Endothelial cell (in vitro differentiated cells): ENCODE results near the gene RORB. TPM values are rescaled to one million over a fixed set of nuclear protein-coding genes. Genes with fewer than 3 reads are reported as not detected.
A peak's percentile ranks its signal among the peaks of the same experiment; 100 is the strongest.

Experiments
- DNase-seq: peaks from one replicate; pipeline ENCODE4 v3.0.0; 2021; ENCODE audit warnings: low spot score
- H3K27ac Mint-ChIP-seq: one replicate; pipeline ENCODE4 v1.8.0; 2021; ENCODE audit warnings: mixed read lengths, inconsistent platforms; ENCODE audit not compliant: unreplicated experiment
- H3K27me3 Mint-ChIP-seq: one replicate; pipeline ENCODE4 v1.8.0; 2021; ENCODE audit warnings: mild to moderate bottlenecking, moderate library complexity, mixed read lengths, inconsistent platforms; ENCODE audit not compliant: unreplicated experiment
- H3K36me3 Mint-ChIP-seq: one replicate; pipeline ENCODE4 v1.8.0; 2021; ENCODE audit warnings: mild to moderate bottlenecking, low read depth, mixed read lengths, inconsistent platforms; ENCODE audit not compliant: unreplicated experiment
- H3K4me1 Mint-ChIP-seq: one replicate; pipeline ENCODE4 v1.8.0; 2021; ENCODE audit warnings: mild to moderate bottlenecking, mixed read lengths, inconsistent platforms; ENCODE audit not compliant: unreplicated experiment
- H3K4me3 Mint-ChIP-seq: one replicate; pipeline ENCODE4 v1.8.0; 2021; ENCODE audit warnings: mild to moderate bottlenecking, mixed read lengths, inconsistent platforms; ENCODE audit not compliant: unreplicated experiment
- H3K9me3 Mint-ChIP-seq: one replicate; pipeline ENCODE4 v1.8.0; 2021; ENCODE audit warnings: mixed read lengths, inconsistent platforms; ENCODE audit not compliant: unreplicated experiment
- long read RNA-seq: library from polyadenylated mRNA; unstranded; transcript quantifications from one replicate; pipeline ENCODE4 v2.0.0, GENCODE V29; 2020; ENCODE audit not compliant: unreplicated experiment
- total RNA-seq: library from RNA; stranded (reverse); fragmentation: NEBNext Ultra II Directional; extraction: Animal tissue kit (Norgen Biotek cat#: 25700); gene quantifications from one replicate; pipeline ENCODE4 v1.2.1, GENCODE V29; 2021; ENCODE audit not compliant: unreplicated experiment
- TF ChIP-seq, protein P1 (sequence below): fragments of 200-600 bp; sonication (generic); IDR thresholded peaks from one replicate; pipeline ENCODE4 v1.5.0; 2021; ENCODE audit warnings: antibody characterized with exemption; ENCODE audit not compliant: unreplicated experiment

RORB gene
- 0.51 TPM for total RNA-seq
- long read RNA-seq = 0 reads

DNA sequence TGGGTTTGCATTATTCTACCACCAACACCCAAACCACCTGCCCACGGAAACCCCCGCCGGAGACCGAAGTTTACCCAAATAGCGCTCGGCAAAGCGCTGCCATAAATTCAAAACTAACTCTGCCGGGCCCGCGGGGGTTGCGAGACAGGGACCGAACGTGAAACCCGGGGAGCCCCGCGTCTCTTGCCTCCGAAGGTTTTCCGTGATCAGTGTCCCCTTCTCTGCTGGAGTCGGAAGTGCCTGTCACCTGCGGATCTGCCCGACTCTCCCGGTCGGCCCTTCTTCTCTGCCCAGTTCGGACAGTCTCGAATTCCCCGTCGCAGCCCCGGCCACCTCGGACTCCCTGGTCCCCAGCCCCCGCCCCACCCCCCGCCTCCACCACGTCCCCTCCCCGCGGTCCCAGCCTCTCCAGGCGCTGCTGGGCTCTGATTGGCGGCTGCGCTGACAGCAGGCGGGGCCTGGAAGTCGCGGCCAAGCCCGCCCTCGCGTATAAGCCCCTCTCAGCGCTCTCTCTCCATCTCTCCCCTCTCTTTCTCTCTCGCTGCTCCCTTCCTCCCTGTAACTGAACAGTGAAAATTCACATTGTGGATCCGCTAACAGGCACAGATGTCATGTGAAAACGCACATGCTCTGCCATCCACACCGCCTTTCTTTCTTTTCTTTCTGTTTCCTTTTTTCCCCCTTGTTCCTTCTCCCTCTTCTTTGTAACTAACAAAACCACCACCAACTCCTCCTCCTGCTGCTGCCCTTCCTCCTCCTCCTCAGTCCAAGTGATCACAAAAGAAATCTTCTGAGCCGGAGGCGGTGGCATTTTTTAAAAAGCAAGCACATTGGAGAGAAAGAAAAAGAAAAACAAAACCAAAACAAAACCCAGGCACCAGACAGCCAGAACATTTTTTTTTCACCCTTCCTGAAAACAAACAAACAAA is at the start of gene RORB:
RORB (plus strand) TSS at position 517 of the 929 bp plus-strand sequence. CDS start 642 bp downstream, outside the sequence.
- peaks cover 26% of the 10 kb centered on the region for H3K4me1 Mint-ChIP-seq
- TF ChIP-seq, protein P1, sequence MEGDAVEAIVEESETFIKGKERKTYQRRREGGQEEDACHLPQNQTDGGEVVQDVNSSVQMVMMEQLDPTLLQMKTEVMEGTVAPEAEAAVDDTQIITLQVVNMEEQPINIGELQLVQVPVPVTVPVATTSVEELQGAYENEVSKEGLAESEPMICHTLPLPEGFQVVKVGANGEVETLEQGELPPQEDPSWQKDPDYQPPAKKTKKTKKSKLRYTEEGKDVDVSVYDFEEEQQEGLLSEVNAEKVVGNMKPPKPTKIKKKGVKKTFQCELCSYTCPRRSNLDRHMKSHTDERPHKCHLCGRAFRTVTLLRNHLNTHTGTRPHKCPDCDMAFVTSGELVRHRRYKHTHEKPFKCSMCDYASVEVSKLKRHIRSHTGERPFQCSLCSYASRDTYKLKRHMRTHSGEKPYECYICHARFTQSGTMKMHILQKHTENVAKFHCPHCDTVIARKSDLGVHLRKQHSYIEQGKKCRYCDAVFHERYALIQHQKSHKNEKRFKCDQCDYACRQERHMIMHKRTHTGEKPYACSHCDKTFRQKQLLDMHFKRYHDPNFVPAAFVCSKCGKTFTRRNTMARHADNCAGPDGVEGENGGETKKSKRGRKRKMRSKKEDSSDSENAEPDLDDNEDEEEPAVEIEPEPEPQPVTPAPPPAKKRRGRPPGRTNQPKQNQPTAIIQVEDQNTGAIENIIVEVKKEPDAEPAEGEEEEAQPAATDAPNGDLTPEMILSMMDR = no peak
- no peaks in the 10 kb centered on the region for H3K9me3 Mint-ChIP-seq
- H3K27ac Mint-ChIP-seq = peak within 1 kb of the TSS; percentile 45
- H3K4me3 Mint-ChIP-seq = peak within 1 kb of the TSS; percentile 96
- DNase-seq = peak; percentile 76
- H3K36me3 Mint-ChIP-seq = no peaks in the 10 kb centered on the region
- H3K27me3 Mint-ChIP-seq = peaks cover 17% of the 10 kb centered on the region

DNA sequence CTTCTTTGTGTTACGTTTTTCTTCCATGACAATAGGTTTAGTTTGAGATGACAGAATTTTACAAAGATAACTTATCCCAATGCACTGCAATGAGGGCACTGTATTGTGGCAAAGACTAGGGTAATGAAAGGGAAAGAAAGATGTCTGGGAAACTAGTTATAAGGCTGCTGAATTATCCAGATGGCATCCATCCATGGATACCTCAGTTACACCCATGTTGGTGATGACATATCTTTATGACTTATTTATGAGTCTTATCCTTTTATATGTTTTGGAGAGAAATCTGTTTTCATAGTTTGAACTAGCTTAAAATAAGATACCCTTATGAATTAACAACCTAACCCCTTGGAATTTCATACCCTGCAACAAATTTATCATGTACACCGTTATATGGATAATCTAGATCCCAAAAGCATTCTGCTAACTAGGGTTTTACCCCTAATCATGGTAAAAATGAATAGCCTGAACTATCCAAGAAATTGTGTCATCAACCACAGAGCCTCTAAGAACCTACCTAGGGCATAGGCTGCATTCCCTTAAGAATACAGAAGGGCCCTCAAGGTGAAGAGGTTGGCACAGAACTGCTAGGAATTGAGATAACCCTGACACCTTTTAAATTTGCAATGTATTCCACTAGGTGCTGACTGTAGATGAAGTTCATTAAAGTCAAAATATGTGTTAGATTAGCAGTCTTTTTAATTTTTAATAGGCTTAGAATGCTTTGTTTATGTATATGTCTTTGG is 49.5 kb upstream of the RORB start:
- Mint-ChIP-seq H3K4me3 (no peak overlapping the region), H3K36me3 (no peaks in the 10 kb centered on the region), H3K27ac (no peak overlapping the region), H3K9me3 (no peaks in the 10 kb centered on the region), H3K27me3 (no peaks in the 10 kb centered on the region), H3K4me1 (peaks cover 7% of the 10 kb centered on the region)
- DNase-seq = no peak
- TF ChIP-seq, protein P1 = no peak

DNA sequence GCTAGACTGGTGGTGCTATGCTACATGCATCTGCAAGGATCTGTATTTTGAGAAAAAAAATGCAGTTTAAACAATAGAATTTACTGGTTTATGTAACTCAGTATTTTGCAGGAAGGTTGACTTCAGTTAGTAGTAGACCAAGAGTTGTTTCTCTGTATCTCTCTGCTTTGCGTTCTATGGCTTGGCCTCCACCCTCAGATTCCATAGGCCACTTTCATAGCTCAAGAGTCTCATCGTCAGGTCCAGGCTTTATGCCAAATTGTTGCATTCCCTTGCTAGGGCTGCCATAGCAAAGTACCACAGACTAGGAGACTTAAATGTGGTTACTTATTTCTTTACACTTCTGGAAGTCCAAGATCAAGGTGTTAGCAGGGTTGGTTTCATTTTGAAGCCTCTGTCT is 48.1 kb upstream of the RORB start:
- TF ChIP-seq, protein P1 = no peak
- DNase-seq = no peak
- Mint-ChIP-seq H3K4me1 (peaks cover 7% of the 10 kb centered on the region), H3K36me3 (no peaks in the 10 kb centered on the region), H3K9me3 (no peaks in the 10 kb centered on the region), H3K4me3 (no peak overlapping the region), H3K27ac (no peak overlapping the region), H3K27me3 (no peaks in the 10 kb centered on the region)

DNA sequence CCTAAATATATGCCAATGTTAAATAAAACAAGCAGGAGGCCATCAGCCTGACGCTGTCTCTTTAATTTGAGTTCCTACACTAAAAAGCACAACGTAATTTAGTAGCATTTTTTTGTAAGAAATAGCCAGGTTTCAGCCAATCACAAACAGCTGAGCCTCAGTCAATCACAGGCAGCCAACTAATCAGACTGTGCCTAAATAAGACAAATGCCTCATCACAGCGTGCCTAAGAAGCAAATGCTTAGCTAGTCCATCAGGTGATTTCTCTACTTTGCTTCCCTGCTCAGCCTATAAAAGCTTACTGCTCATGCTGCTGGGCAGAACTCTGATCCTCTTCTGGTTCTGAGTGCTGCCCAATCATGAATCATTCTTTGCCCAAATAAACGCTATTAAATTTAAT is 38.3 kb upstream of the RORB start:
- DNase-seq = no peak
- Mint-ChIP-seq H3K27me3 (no peaks in the 10 kb centered on the region), H3K27ac (no peak overlapping the region), H3K9me3 (no peaks in the 10 kb centered on the region), H3K4me1 (no peaks in the 10 kb centered on the region), H3K4me3 (no peak overlapping the region), H3K36me3 (no peaks in the 10 kb centered on the region)
- TF ChIP-seq, protein P1 = no peak
